IPS-18a (cell line): ENCODE results near the gene PARVA.

ENCODE experiments used
- H3K27ac ChIP-seq: one replicate; pipeline ENCODE4 v1.5.1; 2013; ENCODE audit warnings: low read length
- H3K27me3 ChIP-seq: one replicate; pipeline ENCODE4 v1.6.1; 2013; ENCODE audit warnings: mild to moderate bottlenecking, low read length; ENCODE audit not compliant: control insufficient read depth, insufficient read depth
- H3K36me3 ChIP-seq: one replicate; pipeline ENCODE4 v1.6.1; 2013; ENCODE audit warnings: low read depth, low read length; ENCODE audit not compliant: control insufficient read depth
- H3K4me1 ChIP-seq: one replicate; pipeline ENCODE4 v1.6.1; 2013; ENCODE audit warnings: low read depth, low read length; ENCODE audit not compliant: control insufficient read depth
- H3K4me3 ChIP-seq: one replicate; pipeline ENCODE4 v1.5.1; 2013; ENCODE audit warnings: low read length
- H3K9ac ChIP-seq: one replicate; pipeline ENCODE4 v1.6.1; 2013; ENCODE audit warnings: mild to moderate bottlenecking, low read length, moderate library complexity
- H3K9me3 ChIP-seq: one replicate; pipeline ENCODE4 v1.6.1; 2013; ENCODE audit warnings: low read depth, low read length; ENCODE audit not compliant: control insufficient read depth

The PARVA gene

DNA sequence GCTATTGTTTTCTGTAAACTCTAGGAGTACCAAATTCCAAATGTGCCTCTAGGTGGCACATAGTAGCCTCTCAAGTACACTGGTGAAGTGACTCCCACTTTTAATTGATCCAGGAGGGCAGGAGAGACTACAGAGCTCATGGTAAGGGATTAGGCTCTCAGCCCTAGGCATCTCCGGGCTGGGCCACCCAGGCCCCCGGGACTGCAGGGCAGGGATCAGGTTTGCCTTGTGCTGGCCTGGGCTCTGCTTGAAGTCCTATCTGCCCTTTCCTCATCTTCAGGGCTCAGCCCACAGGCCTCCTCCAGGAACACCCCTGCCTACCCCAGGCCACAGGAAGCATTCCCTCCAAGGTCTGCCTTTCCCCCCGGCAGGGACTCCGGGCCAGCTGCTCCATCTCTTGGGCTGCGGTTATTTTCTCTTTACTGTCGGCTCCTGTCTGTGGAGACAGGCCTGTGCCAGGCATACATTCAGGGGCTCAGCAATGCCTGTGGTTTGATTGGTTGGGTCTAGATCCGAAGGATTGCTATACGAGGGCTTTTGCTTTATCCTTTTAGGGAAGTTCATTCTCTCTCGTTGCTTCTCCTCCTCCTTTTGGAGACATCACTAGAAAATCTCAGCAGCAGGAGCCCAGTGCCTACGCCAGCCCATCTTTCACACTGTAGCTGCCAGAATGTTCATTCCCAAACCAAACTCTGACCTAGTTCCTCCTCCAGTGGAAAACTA, 32.8 kb downstream of the PARVA start:
- H3K27ac ChIP-seq = no peak overlapping the region
- no peaks in the 10 kb centered on the region for H3K36me3 ChIP-seq
- H3K27me3 ChIP-seq = no peaks in the 10 kb centered on the region
- no peak overlapping the region for H3K9ac ChIP-seq
- H3K9me3 ChIP-seq = no peaks in the 10 kb centered on the region
- H3K4me3 ChIP-seq = no peak overlapping the region
- H3K4me1 ChIP-seq = peaks cover 14% of the 10 kb centered on the region

DNA sequence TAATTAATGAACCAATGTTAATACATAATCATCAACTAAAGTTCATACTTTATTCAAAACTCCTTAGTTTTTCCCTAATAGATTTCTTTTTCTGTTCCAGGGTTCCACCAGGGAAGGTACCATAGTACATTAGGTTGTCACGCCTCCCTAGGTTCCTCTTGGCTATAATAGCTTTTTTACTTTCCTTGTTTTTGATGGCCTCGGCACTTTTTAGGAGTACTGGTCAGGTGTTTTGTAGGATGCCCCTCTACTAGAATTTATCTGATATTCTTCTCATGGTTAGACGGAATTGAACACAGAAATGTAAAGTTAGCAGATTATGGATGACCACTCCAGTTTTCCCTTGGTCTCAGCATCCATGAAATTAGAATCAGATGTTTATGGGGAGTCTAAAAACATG, 34.0 kb downstream of the PARVA start:
- no peak overlapping the region for H3K9ac ChIP-seq
- H3K27me3 ChIP-seq = no peaks in the 10 kb centered on the region
- no peaks in the 10 kb centered on the region for H3K9me3 ChIP-seq
- no peak overlapping the region for H3K4me3 ChIP-seq
- no peak overlapping the region for H3K27ac ChIP-seq
- H3K4me1 ChIP-seq = peaks cover 14% of the 10 kb centered on the region
- no peaks in the 10 kb centered on the region for H3K36me3 ChIP-seq

DNA sequence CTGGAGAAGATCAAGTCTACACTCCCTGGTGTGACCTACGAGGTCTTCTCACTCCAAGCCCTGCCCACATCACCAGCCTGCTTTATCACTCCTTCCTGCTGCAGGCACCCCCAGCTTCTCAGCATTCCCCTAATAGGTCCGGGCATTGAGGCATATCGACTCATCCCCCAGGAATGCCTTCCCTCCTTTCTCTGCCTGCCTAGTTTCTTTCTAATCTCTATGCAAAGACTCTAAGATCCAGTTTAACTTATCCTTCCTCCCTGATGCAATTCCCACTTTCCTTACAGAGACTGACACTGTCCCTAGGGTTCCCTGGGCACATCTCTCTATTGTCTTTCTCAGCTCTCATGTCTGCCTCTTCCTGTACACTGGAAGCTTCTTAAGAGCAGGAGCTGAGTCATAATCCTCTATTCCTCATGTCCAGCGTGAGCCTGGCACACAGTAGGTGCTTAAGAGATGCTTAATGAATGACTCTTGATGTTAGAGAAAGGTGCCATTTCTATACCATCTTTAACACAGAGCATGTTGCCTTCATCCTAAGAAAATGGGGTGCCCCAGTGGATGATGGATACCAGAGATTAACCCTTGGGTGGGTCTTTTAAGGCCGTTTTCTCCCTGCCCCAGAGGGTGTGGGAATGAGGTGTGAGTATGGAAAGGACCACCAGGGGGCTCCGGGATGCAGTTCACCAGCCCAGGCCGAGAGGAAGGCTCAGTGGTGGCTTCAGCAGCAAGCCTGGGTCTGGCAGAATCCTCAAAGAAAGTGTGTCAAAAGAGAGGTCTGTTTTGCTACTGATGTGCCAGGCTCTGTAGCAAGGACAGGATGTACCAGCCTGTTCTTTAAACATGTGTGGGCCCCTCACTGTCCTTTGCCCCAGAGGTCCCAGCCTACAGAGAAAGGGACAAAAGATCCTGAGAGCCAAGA, 34.7 kb downstream of the PARVA start:
- Histone ChIP-seq H3K36me3 (no peaks in the 10 kb centered on the region), H3K9ac (no peak overlapping the region), H3K4me3 (no peak overlapping the region), H3K27me3 (no peaks in the 10 kb centered on the region), H3K27ac (no peak overlapping the region), H3K4me1 (peaks cover 14% of the 10 kb centered on the region), H3K9me3 (no peaks in the 10 kb centered on the region)

DNA sequence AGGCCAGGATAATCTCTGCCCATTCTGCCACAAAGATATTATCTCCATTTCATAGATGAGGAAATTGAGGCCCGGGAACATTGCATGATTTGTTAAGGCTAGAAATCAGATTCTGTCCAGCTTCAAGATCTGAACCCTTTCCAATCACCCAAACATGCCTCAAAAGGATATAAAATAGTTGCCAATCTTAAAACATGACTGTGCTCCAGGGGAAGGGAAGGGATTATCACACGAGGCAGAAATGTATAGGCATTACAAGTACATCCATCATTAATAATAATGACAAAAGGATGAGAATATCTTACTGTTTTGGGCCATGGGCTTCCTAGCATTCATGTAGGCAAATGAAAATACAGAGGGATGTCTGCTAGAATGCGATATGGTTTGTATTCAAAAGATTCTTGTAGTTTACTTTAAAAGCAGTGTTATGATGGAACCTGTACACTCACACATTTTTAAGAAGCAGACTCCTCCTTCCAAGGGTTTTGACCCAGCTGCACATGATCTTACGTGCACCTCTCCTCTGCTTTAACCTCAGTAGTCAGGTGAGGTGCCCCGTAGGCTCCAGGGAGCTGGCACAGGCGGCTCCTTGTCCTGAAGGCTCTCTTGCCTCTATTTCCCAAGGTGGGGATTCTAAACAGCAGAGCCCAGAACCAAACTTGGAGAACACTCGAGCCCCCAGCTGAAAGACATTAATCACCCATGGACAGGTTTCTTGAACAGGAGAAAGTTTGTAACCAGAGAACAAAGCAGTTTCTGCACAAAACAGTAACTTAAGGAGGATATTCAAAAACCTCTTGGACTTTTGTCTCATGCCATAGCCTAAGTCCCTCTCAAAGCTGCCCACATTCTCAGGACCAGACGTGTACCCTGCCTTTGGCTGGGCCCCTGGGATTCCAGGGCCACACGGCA, 36.0 kb downstream of the PARVA start:
- Histone ChIP-seq H3K27ac (no peak overlapping the region), H3K9ac (no peak overlapping the region)

DNA sequence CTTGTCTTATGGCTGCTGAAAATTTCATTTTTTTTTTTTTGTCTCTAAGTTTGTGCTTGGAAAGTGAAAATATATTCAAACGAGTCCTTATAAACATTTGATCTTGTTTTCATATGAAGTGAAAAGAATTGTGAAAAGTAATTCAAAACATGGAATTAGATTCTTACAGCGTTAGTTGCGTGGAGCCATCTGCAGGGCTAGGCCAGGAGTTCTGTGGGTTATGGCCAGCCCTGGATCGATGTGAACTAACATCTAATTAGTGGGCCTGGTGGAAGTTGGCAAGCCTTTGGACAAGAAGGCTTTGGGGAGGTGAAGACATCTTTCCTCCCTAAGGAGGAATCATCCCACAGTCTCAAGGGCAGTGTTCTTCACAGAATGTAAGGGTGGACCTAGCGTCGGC, 37.2 kb downstream of the PARVA start:
- Histone ChIP-seq H3K4me1 (peaks cover 14% of the 10 kb centered on the region), H3K9me3 (no peaks in the 10 kb centered on the region), H3K9ac (no peak overlapping the region), H3K4me3 (no peak overlapping the region), H3K27ac (no peak overlapping the region), H3K27me3 (no peaks in the 10 kb centered on the region), H3K36me3 (no peaks in the 10 kb centered on the region)

More for the DNA sequence above, 36.0 kb downstream of the PARVA start:
- Histone ChIP-seq H3K36me3 (no peaks in the 10 kb centered on the region), H3K4me1 (peaks cover 14% of the 10 kb centered on the region), H3K27me3 (no peaks in the 10 kb centered on the region), H3K9me3 (no peaks in the 10 kb centered on the region), H3K4me3 (no peak overlapping the region)

DNA sequence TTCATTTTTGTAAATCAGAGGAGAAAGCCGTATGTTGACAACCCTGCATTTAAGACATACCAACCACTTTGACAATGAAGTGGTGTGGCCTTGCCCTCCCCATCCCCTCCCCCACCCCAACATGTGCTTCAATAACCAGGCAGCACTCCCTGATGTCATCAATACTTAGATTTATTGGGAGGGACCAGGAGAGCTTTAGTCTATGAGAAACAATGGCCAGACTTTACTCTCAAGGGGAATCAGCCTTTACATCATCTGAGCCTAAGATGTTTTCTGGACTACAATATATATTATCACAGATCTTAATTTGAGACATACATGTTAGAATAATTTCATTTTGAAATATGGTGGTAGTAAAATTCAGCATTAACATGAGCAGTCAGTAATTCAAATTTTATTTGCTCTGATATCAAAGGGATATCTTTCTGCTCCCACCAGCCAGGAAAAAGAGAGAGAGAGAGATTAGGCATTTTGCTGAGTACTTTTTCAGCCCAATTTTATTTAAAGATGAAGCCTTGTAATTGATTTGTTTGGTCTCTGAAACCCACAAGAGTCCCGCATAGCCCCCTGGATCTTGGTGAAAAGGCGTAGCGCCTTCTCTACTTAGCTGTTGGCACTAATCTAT, 38.1 kb downstream of the PARVA start:
- Histone ChIP-seq H3K9me3 (no peaks in the 10 kb centered on the region), H3K4me3 (no peak overlapping the region), H3K4me1 (peaks cover 12% of the 10 kb centered on the region), H3K9ac (no peak overlapping the region), H3K27ac (no peak overlapping the region), H3K36me3 (no peaks in the 10 kb centered on the region), H3K27me3 (no peaks in the 10 kb centered on the region)

DNA sequence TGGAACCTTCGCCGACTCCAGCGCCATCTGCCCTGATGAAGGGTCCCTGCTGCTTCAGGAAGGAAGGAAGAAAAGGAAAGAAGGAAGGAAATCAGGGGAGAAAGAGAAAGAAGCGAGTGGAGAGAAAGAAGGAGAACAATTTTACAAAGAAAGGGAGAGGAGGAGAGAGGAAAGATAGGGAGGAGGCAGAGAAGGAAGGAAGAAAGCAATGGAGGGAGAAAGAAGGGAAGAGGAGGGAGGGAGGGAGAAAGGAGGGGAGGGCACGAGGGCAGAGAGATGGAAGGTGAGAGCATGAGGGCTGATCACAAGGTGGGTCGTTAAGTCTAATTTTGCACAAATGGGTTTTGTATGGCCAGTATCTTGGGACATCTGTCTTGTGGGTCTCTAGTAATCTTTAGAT, 39.2 kb downstream of the PARVA start:
- no peaks in the 10 kb centered on the region for H3K9me3 ChIP-seq
- H3K9ac ChIP-seq = no peak overlapping the region
- no peak overlapping the region for H3K27ac ChIP-seq
- no peak overlapping the region for H3K4me3 ChIP-seq
- no peaks in the 10 kb centered on the region for H3K36me3 ChIP-seq
- H3K4me1 ChIP-seq = peaks cover 9% of the 10 kb centered on the region
- no peaks in the 10 kb centered on the region for H3K27me3 ChIP-seq

DNA sequence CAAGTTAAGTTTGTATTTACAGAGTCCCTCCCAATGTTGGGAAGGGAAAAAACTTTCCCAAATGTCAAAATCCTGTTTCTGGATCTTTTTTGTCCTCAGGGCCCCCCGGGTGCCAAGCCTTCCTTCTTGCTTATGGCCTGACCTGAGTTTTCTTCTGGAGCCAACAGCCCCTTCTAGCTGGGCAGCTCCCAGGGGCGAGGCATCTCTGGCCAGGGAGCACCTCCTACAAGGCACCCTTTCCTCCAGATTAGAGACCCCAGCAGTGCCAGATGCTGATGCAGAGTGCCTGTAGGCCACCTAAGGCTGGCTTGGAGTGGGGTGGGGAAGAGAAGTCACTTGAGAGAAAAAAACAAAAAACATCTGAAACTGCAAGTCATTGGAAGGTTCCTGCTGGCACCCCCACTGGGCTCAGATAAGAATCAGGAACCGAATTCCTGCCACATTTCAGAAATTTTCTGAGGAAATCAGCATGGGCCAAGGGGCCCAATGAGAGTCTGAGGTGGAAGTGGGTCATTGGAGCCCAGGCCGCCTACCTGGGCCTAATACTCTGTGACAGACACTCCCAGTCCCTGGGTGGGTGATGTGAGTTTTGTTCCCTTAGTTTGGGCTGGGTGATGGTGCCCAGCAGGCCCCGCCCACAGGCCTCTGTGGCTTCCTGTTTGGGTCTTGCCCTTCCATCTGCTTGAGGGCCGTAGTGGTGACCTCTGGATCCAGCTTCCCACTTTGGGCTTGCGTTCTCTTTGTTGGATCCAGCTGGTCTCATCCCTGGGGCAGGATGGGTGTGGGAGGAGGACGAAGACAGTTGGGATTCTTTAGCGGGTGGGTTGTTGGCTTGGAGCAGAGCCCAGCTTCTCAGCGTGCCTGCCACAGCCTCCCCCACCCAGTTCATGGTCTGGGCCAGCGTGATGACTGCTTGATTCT, 40.6 kb downstream of the PARVA start:
- H3K9me3 ChIP-seq = no peaks in the 10 kb centered on the region
- no peak overlapping the region for H3K9ac ChIP-seq
- H3K27ac ChIP-seq = no peak overlapping the region
- H3K4me3 ChIP-seq = no peak overlapping the region
- no peaks in the 10 kb centered on the region for H3K36me3 ChIP-seq
- H3K27me3 ChIP-seq = no peaks in the 10 kb centered on the region
- no peaks in the 10 kb centered on the region for H3K4me1 ChIP-seq

DNA sequence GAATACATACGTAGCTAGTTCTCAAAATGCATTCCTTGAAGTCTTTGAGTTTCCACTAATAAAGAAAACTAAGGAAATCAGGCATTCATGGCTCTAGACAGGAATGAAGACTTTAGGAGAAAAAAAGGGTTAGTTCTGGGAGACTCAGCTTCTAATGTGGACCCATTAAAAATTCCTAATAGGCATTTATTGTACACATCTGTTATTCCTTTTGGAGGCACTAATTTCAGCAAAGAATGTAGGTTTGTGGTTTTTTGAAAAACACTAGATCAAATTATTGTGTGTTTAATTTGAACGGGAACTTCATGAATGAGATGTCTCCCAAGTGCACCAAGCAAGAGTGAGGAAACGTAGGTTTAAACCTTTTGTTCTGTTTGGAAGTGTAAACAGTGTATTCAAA, 42.7 kb downstream of the PARVA start:
- H3K4me3 ChIP-seq = no peak overlapping the region
- no peaks in the 10 kb centered on the region for H3K4me1 ChIP-seq
- no peaks in the 10 kb centered on the region for H3K36me3 ChIP-seq
- H3K27ac ChIP-seq = no peak overlapping the region
- no peak overlapping the region for H3K9ac ChIP-seq
- no peaks in the 10 kb centered on the region for H3K27me3 ChIP-seq
- H3K9me3 ChIP-seq = no peaks in the 10 kb centered on the region

DNA sequence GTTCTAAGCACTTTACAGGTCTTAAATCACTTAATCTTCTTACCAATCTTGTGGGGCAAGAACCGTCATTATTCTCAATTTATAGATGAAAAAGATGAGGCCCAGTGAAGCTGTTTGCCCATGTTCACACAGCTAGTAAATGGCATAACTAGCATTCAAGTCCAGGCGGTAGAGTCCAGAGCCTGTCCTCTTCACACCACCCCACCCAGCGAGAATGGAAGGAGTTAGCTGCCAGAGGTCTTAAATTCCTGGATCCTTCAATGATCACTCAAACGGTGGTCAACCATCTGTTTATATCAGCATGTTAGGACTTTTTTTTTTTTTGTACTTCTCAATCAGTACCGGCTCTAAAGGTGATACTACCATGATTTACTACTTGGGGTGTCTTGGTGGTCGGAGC, 43.3 kb downstream of the PARVA start:
- no peaks in the 10 kb centered on the region for H3K27me3 ChIP-seq
- H3K27ac ChIP-seq = no peak overlapping the region

More for the DNA sequence above, 43.3 kb downstream of the PARVA start:
- Histone ChIP-seq H3K4me3 (no peak overlapping the region), H3K4me1 (no peaks in the 10 kb centered on the region), H3K9me3 (no peaks in the 10 kb centered on the region), H3K36me3 (no peaks in the 10 kb centered on the region), H3K9ac (no peak overlapping the region)
